ENCODE measurements around the gene MYO1B. TPM values are rescaled to one million over a fixed set of nuclear protein-coding genes. Genes with fewer than 3 reads are reported as not detected.

The MYO1B gene
- total and polyA plus RNA-seq, 2 of the 8 experiments (the other 6 are each of a cell fraction or from before 2014, with no cell fraction given), result 15.5 to 61.2 TPM

DNA sequence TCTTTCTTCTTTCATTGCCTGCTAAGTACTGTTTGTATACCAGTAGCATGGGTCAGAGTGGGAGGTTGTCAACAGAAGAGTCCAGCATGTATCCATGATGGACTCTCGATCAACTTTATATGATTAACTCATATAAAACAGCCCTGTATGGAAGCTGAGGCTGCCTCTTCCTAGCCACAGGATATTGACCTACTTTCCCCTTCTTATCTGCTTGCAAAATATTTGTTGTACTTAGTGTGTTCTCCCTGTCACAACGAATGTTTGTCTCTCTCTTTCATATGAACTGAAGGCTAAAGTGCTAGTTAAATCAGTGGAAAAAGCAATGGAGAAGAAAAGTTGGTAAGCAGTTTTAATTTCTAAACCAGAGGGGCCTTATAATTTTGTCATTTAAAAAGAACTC is 17.8 kb downstream of the MYO1B start:
- POLR2A ChIA-PET (ENCODE audit: partially characterized antibody), result no interaction called here
- H3K9me3 ChIP-seq (ENCODE audit: insufficient read depth in 2 of 2, low read depth in 1 of 2, low read length in 1 of 2), result no peaks in the 10 kb centered on the region
- H3K4me1 ChIP-seq (replicated peaks in 1 of 4; ENCODE audit: control insufficient read depth in 3 of 4, insufficient read depth in 4 of 4, low read length in 3 of 4), result peaks cover 0 to 16% (median 11%) of the 10 kb centered on the region in 4 experiments; a peak in 6 of 7 replicates
- TF ChIP-seq TCF12 (IDR thresholded peaks at IDR 0.05; ENCODE audit: low read depth, low read length) (no peak), CEBPB (IDR thresholded peaks at IDR 0.05; ENCODE audit: low read depth, low read length) (no peak), JUN (IDR thresholded peaks at IDR 0.05; ENCODE audit: low read depth, low read length) (no peak), CBX8 (IDR thresholded peaks at IDR 0.05; ENCODE audit: borderline replicate concordance, low read depth, low read length) (no peak), RAD21 (IDR thresholded peaks at IDR 0.05 in 1 of 2, conservative IDR thresholded peaks at IDR 0.05 in 1 of 2; ENCODE audit: low read depth in 2 of 2, low read length in 2 of 2) (no peak), POU5F1 (IDR thresholded peaks at IDR 0.05; ENCODE audit: low read depth, low read length) (no peak), YY1 (IDR thresholded peaks at IDR 0.05; ENCODE audit: low read depth, low read length) (no peak), TAF1 (IDR thresholded peaks at IDR 0.05; ENCODE audit: low read depth, low read length) (no peak), ZNF274 (IDR thresholded peaks at IDR 0.05; ENCODE audit: borderline replicate concordance, extremely low read depth, low read length) (no peak)
- TF ChIP-seq, protein P1, sequence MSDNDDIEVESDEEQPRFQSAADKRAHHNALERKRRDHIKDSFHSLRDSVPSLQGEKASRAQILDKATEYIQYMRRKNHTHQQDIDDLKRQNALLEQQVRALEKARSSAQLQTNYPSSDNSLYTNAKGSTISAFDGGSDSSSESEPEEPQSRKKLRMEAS (IDR thresholded peaks at IDR 0.05), result no peak
- TF ChIP-seq, protein P2, sequence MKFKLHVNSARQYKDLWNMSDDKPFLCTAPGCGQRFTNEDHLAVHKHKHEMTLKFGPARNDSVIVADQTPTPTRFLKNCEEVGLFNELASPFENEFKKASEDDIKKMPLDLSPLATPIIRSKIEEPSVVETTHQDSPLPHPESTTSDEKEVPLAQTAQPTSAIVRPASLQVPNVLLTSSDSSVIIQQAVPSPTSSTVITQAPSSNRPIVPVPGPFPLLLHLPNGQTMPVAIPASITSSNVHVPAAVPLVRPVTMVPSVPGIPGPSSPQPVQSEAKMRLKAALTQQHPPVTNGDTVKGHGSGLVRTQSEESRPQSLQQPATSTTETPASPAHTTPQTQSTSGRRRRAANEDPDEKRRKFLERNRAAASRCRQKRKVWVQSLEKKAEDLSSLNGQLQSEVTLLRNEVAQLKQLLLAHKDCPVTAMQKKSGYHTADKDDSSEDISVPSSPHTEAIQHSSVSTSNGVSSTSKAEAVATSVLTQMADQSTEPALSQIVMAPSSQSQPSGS (IDR thresholded peaks at IDR 0.05; ENCODE audit: low read length), result no peak
- H2BK5ac ChIP-seq (ENCODE audit: low read depth, low read length), result no peak overlapping the region
- no peaks in the 10 kb centered on the region for H3K23me2 ChIP-seq (ENCODE audit: low read depth, low read length)
- H3K9ac ChIP-seq (replicated peaks in 1 of 4; ENCODE audit: extremely low read depth in 1 of 4, low read depth in 3 of 4, low read length in 3 of 4), result no peak overlapping the region
- no peak overlapping the region for H3K4me2 ChIP-seq (ENCODE audit: insufficient read depth in 1 of 2, low read depth in 2 of 2, low read length in 2 of 2)
- 86% methylated on average over 2 of the region's 2 CpGs; no CpG with 5 or more reads in 1 of the 2 experiments for WGBS, 2 experiments (ENCODE audit: extremely low coverage in 1 of 2, insufficient coverage in 1 of 2, insufficient read length in 1 of 2, insufficient replicate concordance in 2 of 2, low coverage in 1 of 2, low lambda C conversion rate in 2 of 2, missing lambda C conversion rate in 1 of 2)
- peaks cover 6 to 24% of the 10 kb centered on the region in 2 experiments for H4K20me1 ChIP-seq (replicated peaks in 1 of 2; ENCODE audit: control insufficient read depth in 1 of 2, insufficient read depth in 2 of 2, low read length in 2 of 2)
- H3K18ac ChIP-seq (ENCODE audit: extremely low read depth, low read length), result no peak overlapping the region
- H3K56ac ChIP-seq (replicated peaks; ENCODE audit: insufficient read length, low read depth, low read length), result no peak overlapping the region
- H4K91ac ChIP-seq (replicated peaks; ENCODE audit: insufficient read length, low read length), result no peak overlapping the region
- no peak overlapping the region for H3K23ac ChIP-seq (ENCODE audit: insufficient read length)
- no peak overlapping the region for H2AFZ ChIP-seq (ENCODE audit: low read length)
- H4K5ac ChIP-seq (ENCODE audit: insufficient read length, low read depth, low read length), result no peak overlapping the region
- H2BK12ac ChIP-seq (ENCODE audit: low read depth, low read length), result no peak overlapping the region
- H3K4ac ChIP-seq (replicated peaks; ENCODE audit: insufficient read length, low read depth, low read length), result no peak overlapping the region
- FAIRE-seq, result no peak
- DNase-seq (ENCODE audit: low read depth in 1 of 2, low spot score in 2 of 2), result no peak
- CTCF ChIA-PET (ENCODE audit: partially characterized antibody), result interaction anchor here (1.0 to 1.9 kb wide), 3 partner anchors 10 to 26 kb away, joined by 3 to 5 read pairs (median 4); no protein-coding TSS in a partner anchor
- H3K27me3 ChIP-seq (replicated peaks in 1 of 4; ENCODE audit: control insufficient read depth in 3 of 4, extremely low read depth in 1 of 4, insufficient read depth in 3 of 4, low read length in 3 of 4), result no peaks in the 10 kb centered on the region
- no peak overlapping the region for H2BK15ac ChIP-seq (ENCODE audit: low read length)
- peaks cover 6 to 100% of the 10 kb centered on the region in 2 experiments for H3K79me2 ChIP-seq (ENCODE audit: control insufficient read depth in 1 of 2, insufficient read depth in 2 of 2, low read length in 2 of 2)
- H4K8ac ChIP-seq (ENCODE audit: extremely low read depth, insufficient read depth, low read length), result no peak overlapping the region
- no peak overlapping the region for H3K27ac ChIP-seq (ENCODE audit: low read depth, low read length)
- H3K36me3 ChIP-seq (ENCODE audit: control insufficient read depth in 2 of 4, insufficient read depth in 4 of 4, low read length in 3 of 4), result no peaks in the 10 kb centered on the region
- no peak overlapping the region for H3K14ac ChIP-seq (ENCODE audit: insufficient read length)
- H2AK5ac ChIP-seq (ENCODE audit: low read depth, low read length), result no peak overlapping the region
- peaks cover 11% of the 10 kb centered on the region for H3K79me1 ChIP-seq (ENCODE audit: low read depth, low read length)
- H2BK120ac ChIP-seq (replicated peaks; ENCODE audit: low read depth, low read length), result no peak overlapping the region
- no peak overlapping the region for H2BK20ac ChIP-seq (ENCODE audit: low read length)
- no peak overlapping the region for H3K4me3 ChIP-seq (ENCODE audit: extremely low read depth in 1 of 4, insufficient read depth in 2 of 4, low read depth in 3 of 4, low read length in 4 of 4)

Data from H1 (cell line).